Glomerular visceral epithelial cell (primary cell): ENCODE results near the gene RBFOX1.

Experiments used
- DNase-seq: peaks from one replicate; pipeline ENCODE4 v3.0.0-alpha.2; 2016; ENCODE audit errors: extremely low spot score

Gene RBFOX1

GRCh38 chr16:7597677-7598076, 265.0 kb downstream of the RBFOX1 start:
- no peak for DNase-seq

- DNase-seq, result no peak
Observed at GRCh38 chr16:7601100-7601499, 268.5 kb downstream of the RBFOX1 start.

- no peak for DNase-seq
Observed at GRCh38 chr16:7602291-7602950, 269.8 kb downstream of the RBFOX1 start.

DNA sequence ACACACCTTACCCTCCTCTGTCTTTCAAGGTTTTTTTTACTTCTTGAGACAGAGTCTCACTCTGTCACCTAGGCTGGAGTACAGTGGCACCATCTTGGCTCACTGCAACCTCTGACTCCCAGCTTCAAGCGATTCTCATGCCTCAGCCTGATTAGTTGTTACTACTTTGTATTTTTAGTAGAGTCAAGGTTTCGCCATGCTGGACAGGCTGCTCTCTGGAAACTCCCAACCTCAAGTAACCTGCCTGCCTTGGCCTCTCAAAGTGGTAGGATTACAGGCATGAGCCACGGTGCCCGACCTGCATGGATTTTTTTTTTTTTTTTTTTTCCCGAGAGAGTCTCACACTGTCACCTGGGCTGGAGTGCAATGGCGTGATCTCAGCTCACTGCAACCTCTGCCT, 273.2 kb downstream of the RBFOX1 start:
- no peak for DNase-seq

DNA sequence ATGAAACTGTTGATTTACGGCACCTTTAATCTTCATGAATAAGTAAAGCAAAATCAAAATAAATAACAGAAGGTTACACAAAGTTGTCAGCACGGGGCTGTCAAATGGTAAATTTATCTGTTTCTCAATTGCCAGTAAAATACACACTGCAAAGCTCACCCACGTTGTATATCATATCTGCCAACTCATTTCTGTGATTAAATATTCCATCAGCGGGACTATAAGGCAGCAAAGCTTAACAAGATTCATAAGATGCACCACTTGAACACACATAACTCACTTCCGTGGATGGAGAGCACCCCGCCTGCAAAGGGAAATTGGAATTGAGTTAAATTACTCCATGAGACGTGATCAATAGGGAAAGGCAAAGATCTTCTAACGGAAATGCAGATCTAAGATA, 280.0 kb downstream of the RBFOX1 start:
- DNase-seq, result no peak

DNA sequence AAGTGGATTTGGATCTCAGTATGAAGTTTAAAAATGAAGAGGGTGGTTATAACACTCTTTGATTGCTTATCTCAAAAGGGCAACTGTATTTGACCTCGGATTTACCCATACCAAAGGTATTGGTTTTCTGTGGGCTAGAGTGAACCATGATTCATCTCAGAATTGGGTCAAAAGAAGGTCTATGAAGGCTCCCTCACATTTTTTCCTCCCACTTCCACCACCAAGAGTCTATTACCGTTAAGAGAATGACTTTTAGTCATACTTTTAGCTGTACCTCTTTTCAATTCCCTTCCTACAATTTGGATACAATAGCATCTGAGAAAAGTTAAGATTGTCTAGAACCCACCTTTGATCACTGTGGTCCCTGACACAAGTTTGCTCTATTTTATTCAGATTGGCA, 280.9 kb downstream of the RBFOX1 start:
- DNase-seq, result no peak

GRCh38 chr16:7614021-7614795, 281.6 kb downstream of the RBFOX1 start:
- DNase-seq, result no peak

GRCh38 chr16:7615565-7615964, 282.9 kb downstream of the RBFOX1 start:
- DNase-seq, result no peak

DNA sequence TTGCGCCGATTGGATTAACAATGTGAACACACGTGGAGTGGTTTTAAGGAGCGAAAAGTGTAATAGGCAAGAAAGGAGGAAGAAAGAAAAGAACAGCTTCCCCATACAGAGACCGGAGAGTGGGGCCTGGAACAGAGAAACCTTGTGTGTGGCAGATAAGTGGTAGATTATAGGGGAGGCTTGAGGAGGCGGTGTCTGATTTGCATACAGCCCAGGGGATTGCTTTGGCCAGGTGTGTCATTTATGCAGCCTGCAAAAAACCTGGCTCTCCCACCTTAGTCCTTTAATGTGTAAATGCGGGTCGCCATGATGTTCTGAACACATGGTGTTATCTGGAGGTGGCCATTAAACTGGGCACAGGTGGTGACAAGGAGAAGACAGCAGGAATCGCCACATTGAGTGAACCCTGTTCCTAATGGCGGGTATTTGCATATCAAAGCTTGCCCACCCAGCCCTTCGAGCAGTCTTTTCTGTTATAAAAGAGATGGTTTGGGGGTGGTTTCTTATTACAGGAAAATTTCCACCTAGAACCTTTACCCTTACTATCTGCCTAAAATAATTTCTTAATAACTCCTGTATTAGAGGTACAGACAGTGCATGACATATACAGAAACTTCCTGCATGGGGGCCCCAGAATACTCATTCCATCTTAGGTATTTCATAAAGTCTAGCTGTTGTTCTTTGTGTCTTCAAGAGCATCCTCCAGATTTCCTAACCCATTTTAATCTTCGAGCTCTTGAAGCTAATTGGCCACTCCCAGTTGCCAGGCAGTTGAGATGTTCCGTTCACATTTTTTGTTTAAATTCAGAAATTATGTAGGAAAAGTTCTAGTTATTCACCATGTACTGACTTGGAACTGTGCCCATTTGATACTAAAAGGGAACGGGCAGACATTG, 292.5 kb downstream of the RBFOX1 start:
- no peak for DNase-seq

- DNase-seq, result no peak
Observed at GRCh38 chr16:7628981-7629380, 296.3 kb downstream of the RBFOX1 start.

DNA sequence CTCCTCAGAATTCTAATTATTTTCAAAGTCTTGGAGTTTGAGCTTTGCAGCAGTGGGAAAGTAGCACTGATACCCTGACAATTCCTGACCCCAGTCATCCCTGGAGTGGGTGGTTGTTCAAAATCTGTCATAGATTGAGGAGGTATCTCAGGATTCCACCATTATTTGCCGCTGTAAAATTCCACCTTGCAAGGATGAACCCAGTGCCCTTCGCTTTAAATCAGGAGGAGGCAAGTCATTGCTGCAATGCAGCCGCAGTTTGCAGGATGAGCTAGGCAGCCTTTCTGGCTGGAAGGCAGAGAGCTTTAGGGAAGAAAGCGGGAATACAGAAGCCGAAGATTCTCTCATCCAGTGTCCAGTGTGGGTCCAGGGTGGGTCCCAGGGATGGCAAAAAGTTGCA, 296.9 kb downstream of the RBFOX1 start:
- no peak for DNase-seq

- no peak for DNase-seq
Observed at GRCh38 chr16:7637446-7637845, 304.8 kb downstream of the RBFOX1 start.

DNA sequence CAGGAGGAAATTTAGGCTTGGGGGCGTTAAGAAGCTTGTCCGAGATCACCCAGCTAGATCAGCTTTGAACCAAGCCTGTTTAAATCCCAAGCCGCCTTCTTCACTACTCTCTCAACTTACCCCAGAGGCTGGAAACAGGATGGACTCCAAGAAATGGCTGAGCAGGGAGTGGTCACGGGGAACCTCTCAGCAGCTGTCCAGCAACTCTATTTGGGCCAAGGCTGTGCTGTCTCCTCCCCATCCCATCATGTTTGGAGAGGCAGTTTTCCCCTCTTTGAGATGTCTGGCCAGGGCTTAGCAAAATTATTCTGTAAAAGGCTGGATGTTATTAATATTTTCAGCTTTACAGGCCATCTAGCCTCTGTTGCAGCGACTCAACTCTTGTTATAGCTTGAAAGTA, 305.7 kb downstream of the RBFOX1 start:
- DNase-seq, result no peak

GRCh38 chr16:7640334-7640733, 307.7 kb downstream of the RBFOX1 start:
- DNase-seq, result no peak

- no peak for DNase-seq
Observed at GRCh38 chr16:7644176-7644575, 311.5 kb downstream of the RBFOX1 start.

- no peak for DNase-seq
Observed at GRCh38 chr16:7644811-7645210, 312.2 kb downstream of the RBFOX1 start.

- no peak for DNase-seq
Observed at GRCh38 chr16:7646821-7647500, 314.3 kb downstream of the RBFOX1 start.

DNA sequence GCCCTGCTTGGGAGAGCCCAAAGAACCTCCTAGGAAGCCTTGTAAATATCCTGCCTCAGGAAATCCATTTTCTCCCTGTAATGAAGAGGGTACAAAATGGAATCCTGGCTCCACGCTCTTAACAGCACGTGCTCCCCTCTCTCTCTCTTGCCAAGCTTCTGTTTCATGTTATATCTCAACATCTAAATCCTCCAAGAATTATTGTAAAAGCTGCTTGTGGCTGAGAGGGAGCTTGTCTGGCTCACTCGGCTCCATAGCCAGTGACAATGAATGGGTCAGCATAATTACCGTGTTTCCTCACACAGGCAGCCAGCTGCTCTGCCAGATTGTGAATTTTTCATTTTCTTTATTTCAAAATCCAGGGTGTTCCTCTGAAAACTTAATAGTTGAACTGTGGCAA, 317.8 kb downstream of the RBFOX1 start:
- no peak for DNase-seq

GRCh38 chr16:7651803-7652570, 319.3 kb downstream of the RBFOX1 start:
- DNase-seq, result no peak

DNA sequence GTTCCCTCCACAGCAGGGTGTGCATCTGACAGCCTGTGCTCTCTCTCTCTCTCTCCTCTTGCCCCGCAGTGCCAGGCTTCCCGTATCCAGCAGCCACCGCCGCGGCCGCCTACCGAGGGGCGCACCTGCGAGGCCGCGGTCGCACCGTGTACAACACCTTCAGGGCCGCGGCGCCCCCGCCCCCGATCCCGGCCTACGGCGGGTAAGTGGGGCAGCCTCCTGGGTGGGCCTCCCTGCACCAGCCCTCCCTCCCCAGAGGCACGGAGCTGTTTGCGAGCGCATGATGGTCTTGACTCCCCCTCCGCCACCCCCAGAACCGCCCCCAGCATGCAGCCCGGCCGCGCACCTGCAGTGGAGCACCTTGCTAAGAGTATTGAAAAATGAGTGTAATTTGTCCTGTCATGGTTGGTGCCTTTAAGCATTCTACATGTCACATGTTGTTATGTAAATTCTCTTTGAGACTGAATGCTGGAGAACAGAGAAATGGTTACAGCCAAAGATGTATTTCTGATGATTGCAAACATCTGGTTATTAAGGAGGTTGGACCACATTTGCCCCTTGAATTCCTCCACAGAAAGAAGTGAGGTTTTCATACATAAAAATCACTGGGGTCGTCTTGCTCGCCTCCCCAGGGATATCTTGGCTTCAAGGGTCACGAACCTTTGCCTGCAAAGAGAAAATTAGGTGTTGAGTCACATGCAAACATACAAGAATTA, 321.3 kb downstream of the RBFOX1 start:
- no peak for DNase-seq

DNA sequence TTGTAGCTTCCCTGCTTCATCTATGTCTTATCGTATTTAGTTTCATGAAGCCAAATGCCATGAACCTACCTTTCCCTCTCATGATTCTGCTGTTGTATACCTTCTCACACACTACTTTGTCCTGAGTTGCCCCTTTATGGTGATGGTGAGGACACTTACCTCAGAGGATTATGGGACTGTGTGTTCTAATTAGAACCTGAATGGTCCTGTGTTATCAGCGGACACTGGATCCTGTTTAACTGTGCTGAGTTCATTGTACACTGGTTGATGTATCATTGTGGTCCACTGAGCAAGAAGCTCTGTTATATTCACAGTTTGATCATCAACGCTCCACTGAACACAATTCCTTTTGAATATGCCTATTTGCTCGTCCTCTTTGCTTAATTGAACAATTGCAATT, 343.0 kb downstream of the RBFOX1 start:
- DNase-seq, result no peak
